CD4-positive, alpha-beta T cell (primary cell): ENCODE results near the gene WDFY4. TPM values are rescaled to one million over a fixed set of nuclear protein-coding genes. Genes with fewer than 3 reads are reported as not detected.

Source experiments
- ATAC-seq: fragments of 200-7000 bp; cut with Tn5 transposase; one replicate; pipeline ENCODE4 v1.10.0; 2022; ENCODE audit warnings: mild to moderate bottlenecking; ENCODE audit not compliant: poor library complexity
- CTCF ChIA-PET: fragments of 350-600 bp; sonication (Branson Sonifier 250); formaldehyde crosslinking; loops from one replicate; lab custom pipeline; 2021; ENCODE audit warnings: antibody characterized with exemption, inconsistent platforms; lab: Charles Lee
- POLR2A ChIA-PET: fragments of 350-600 bp; sonication (Branson Sonifier 250); formaldehyde crosslinking; loops from one replicate; lab custom pipeline; 2021; ENCODE audit warnings: antibody characterized with exemption, inconsistent platforms; lab: Charles Lee
- DNase-seq, 14 experiments: peaks; one replicate each; pipeline ENCODE4 v3.0.0-alpha.2; 2013 to 2020; ENCODE audit warnings: mixed read lengths in 2 of 14
- H3K27ac ChIP-seq, 2 donors: one replicate each; pipeline versions ENCODE4 v1.5.1 to v1.7.0; 2013; ENCODE audit warnings: low read length in 2 of 2, low read depth in 1 of 2, mild to moderate bottlenecking in 1 of 2
- H3K27me3 ChIP-seq, 2 experiments: 1 replicate in 1 of 2; 2 replicates in 1 of 2; pipeline versions ENCODE4 v1.6.1 to v1.7.0; 2013; ENCODE audit warnings: low read length in 2 of 2, control low read depth in 1 of 2, mild to moderate bottlenecking in 1 of 2, moderate library complexity in 1 of 2; ENCODE audit not compliant: insufficient read depth in 2 of 2, control insufficient read depth in 1 of 2
- H3K36me3 ChIP-seq: one replicate; pipeline ENCODE4 v1.6.1; 2013; ENCODE audit warnings: low read length, control low read depth; ENCODE audit not compliant: insufficient read depth
- H3K4me1 ChIP-seq: one replicate; pipeline ENCODE4 v1.6.1; 2013; ENCODE audit warnings: low read length, control low read depth; ENCODE audit not compliant: insufficient read depth
- H3K4me3 ChIP-seq: one replicate; pipeline ENCODE4 v1.5.1; 2013; ENCODE audit warnings: mild to moderate bottlenecking, low read length, moderate library complexity
- H3K9me3 ChIP-seq, 2 experiments: 1 replicate in 1 of 2; 2 replicates in 1 of 2; pipeline versions ENCODE4 v1.6.1 to v1.7.0; 2013; ENCODE audit warnings: low read length in 2 of 2, mild to moderate bottlenecking in 2 of 2, control low read depth in 1 of 2, moderate library complexity in 1 of 2; ENCODE audit not compliant: control insufficient read depth in 1 of 2, insufficient read depth in 1 of 2
- H3K27ac Mint-ChIP-seq: one replicate; pipeline ENCODE4 v1.8.0; 2020; ENCODE audit warnings: mixed read lengths
- H3K27me3 Mint-ChIP-seq: one replicate; pipeline ENCODE4 v1.8.0; 2021; ENCODE audit warnings: mixed read lengths
- H3K36me3 Mint-ChIP-seq: one replicate; pipeline ENCODE4 v1.8.0; 2021; ENCODE audit warnings: low read depth, mixed read lengths
- H3K4me1 Mint-ChIP-seq: one replicate; pipeline ENCODE4 v1.8.0; 2021; ENCODE audit warnings: low read depth, mixed read lengths
- H3K4me3 Mint-ChIP-seq: one replicate; pipeline ENCODE4 v1.8.0; 2020; ENCODE audit warnings: mild to moderate bottlenecking, mixed read lengths
- H3K9me3 Mint-ChIP-seq: one replicate; pipeline ENCODE4 v1.8.0; 2020; ENCODE audit warnings: mixed read lengths
- CTCF ChIP-seq: fragments of 200-600 bp; IDR thresholded peaks from one replicate; pipeline ENCODE4 v1.8.0; 2022; ENCODE audit warnings: antibody characterized with exemption, mild to moderate bottlenecking
- intact Hi-C, 2 experiments: fragments of 100-400 bp; cut with DNase I in 1 of 2; cut with micrococcal nuclease in 1 of 2; formaldehyde crosslinking; loops; one replicate each; pipeline versions ENCODE4 v1.15.1 to v1.9.0; 2023 to 2025; cut with DNase I, micrococcal nuclease
- total RNA-seq, 174 experiments: library from RNA in 2 of 174; stranded (reverse) in 2 of 174; gene quantifications; one replicate each; pipeline ENCODE4 v1.2.3 and lab custom pipeline; 2021 to 2026

The WDFY4 gene
- total RNA-seq, 2 experiments from 2014 or later, result 1.3 to 2.5 TPM

DNA sequence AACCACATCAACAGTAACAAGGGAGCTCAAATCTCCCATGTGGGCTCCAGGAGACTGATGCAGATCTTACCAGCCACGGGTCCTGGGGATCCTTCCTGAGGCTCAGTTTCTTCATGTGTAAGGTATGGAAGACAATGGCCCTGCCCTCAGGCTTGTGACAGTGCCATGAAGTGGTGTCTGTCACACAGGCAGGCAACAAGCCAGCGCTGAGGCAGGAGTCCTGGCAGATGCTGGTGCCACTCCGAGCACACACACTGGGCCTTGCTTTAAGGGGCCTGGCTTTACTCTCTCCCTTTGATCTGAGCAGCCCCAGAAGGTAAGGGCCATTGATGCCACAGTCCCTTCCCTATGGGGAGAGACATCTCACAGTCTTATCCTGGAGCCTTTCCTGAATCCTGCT, 283.4 kb downstream of the WDFY4 start:
- TF ChIP-seq CTCF, result no peak
- H3K4me3 ChIP-seq, result no peak overlapping the region
- no peaks in the 10 kb centered on the region for H3K27me3 ChIP-seq
- Mint-ChIP-seq H3K4me1 (no peaks in the 10 kb centered on the region), H3K36me3 (no peaks in the 10 kb centered on the region), H3K27ac (no peak overlapping the region), H3K9me3 (no peaks in the 10 kb centered on the region), H3K27me3 (peaks cover 4% of the 10 kb centered on the region), H3K4me3 (no peak overlapping the region)
- intact Hi-C loops, result no loop called here
- no peak overlapping the region for H3K27ac ChIP-seq
- no peak for ATAC-seq
- H3K4me1 ChIP-seq, result no peaks in the 10 kb centered on the region
- CTCF ChIA-PET, result no interaction called here
- no peak for DNase-seq
- no peaks in the 10 kb centered on the region for H3K9me3 ChIP-seq
- POLR2A ChIA-PET, result no interaction called here
- no peaks in the 10 kb centered on the region for H3K36me3 ChIP-seq

DNA sequence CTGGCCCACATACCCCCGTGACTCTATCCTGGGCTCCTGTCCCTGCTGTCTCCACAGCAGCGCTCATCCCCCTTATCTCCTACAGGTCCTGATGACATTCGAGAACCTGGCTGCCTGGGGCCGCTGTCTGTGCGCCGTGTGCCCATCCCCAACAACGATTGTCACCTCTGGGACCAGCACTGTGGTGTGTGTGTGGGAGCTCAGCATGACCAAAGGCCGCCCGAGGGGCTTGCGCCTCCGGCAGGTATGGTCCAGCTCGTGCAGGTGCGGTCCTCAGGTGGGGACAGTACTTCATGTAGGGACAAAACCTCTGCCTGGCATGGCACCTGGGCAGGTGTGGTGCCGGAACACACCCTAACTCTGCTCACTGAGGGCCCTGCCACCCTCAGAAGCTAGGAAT, 285.4 kb downstream of the WDFY4 start:
- no peak for DNase-seq
- H3K9me3 Mint-ChIP-seq, result no peaks in the 10 kb centered on the region
- intact Hi-C loops, result no loop called here
- CTCF ChIA-PET, result no interaction called here
- no peak overlapping the region for H3K27ac Mint-ChIP-seq
- H3K4me1 Mint-ChIP-seq, result no peaks in the 10 kb centered on the region
- H3K36me3 Mint-ChIP-seq, result no peaks in the 10 kb centered on the region
- no peak overlapping the region for H3K27ac ChIP-seq
- ATAC-seq, result no peak
- H3K4me3 ChIP-seq, result no peak overlapping the region
- H3K36me3 ChIP-seq, result no peaks in the 10 kb centered on the region
- POLR2A ChIA-PET, result no interaction called here
- no peak for TF ChIP-seq CTCF
- H3K27me3 Mint-ChIP-seq, result peaks cover 4% of the 10 kb centered on the region
- no peak overlapping the region for H3K4me3 Mint-ChIP-seq
- no peaks in the 10 kb centered on the region for H3K4me1 ChIP-seq
- H3K9me3 ChIP-seq, result no peaks in the 10 kb centered on the region
- H3K27me3 ChIP-seq, result no peaks in the 10 kb centered on the region

GRCh38 chr10:48970654-48971053, 286.0 kb downstream of the WDFY4 start:
- TF ChIP-seq CTCF, result no peak
- no peaks in the 10 kb centered on the region for H3K36me3 Mint-ChIP-seq
- DNase-seq, result no peak
- intact Hi-C loops, result no loop called here
- Histone ChIP-seq H3K27ac (no peak overlapping the region), H3K4me3 (no peak overlapping the region), H3K9me3 (no peaks in the 10 kb centered on the region), H3K36me3 (no peaks in the 10 kb centered on the region), H3K4me1 (no peaks in the 10 kb centered on the region), H3K27me3 (no peaks in the 10 kb centered on the region)
- no peaks in the 10 kb centered on the region for H3K4me1 Mint-ChIP-seq
- no peak for ATAC-seq
- no peaks in the 10 kb centered on the region for H3K9me3 Mint-ChIP-seq
- H3K27ac Mint-ChIP-seq, result no peak overlapping the region
- CTCF ChIA-PET, result no interaction called here
- POLR2A ChIA-PET, result no interaction called here
- H3K27me3 Mint-ChIP-seq, result peaks cover 4% of the 10 kb centered on the region
- no peak overlapping the region for H3K4me3 Mint-ChIP-seq
